Measurements from ENCODE around the gene SELENOV. TPM values are rescaled to one million over a fixed set of nuclear protein-coding genes. Genes with fewer than 3 reads are reported as not detected.

SELENOV gene
- total RNA-seq, 4 donors from 2014 or later = not detected

GRCh38 chr19:39497701-39497995, 17.3 kb upstream of the SELENOV start:
- Histone ChIP-seq H3K27me3 (peaks cover 0 to 17% of the 10 kb centered on the region in 2 donors), H3K27ac (no peak overlapping the region), H3K4me3 (peak overlapping the region in 2 of 4 donors; percentile 7 to 33), H3K36me3 (no peaks in the 10 kb centered on the region), H3K9me3 (no peaks in the 10 kb centered on the region), H3K4me1 (peaks cover 0 to 21% (median 15%) of the 10 kb centered on the region in 4 donors)
- no peak for DNase-seq
- TF ChIP-seq POLR2A (IDR thresholded peaks at IDR 0.05) (no peak), CTCF (IDR thresholded peaks at IDR 0.05) (no peak)

GRCh38 chr19:39497996-39498797, 16.7 kb upstream of the SELENOV start:
- H3K27me3 ChIP-seq = peaks cover 0 to 17% of the 10 kb centered on the region in 2 donors
- H3K4me3 ChIP-seq = peak overlapping the region in 3 of 4 donors; percentile 7 to 33 (median 21)
- TF ChIP-seq CTCF (IDR thresholded peaks at IDR 0.05) = peak in 4 of 6 experiments; percentile 6 to 32 (median 10)
- TF ChIP-seq POLR2A (IDR thresholded peaks at IDR 0.05) = no peak
- peaks cover 0 to 26% (median 15%) of the 10 kb centered on the region in 4 donors for H3K4me1 ChIP-seq
- H3K9me3 ChIP-seq = no peaks in the 10 kb centered on the region
- no peak overlapping the region for H3K27ac ChIP-seq
- DNase-seq = peak; percentile 46 to 66 (median 55)
- H3K36me3 ChIP-seq = no peaks in the 10 kb centered on the region

GRCh38 chr19:39498798-39499642, 15.9 kb upstream of the SELENOV start, which contains the start of gene DLL3:
TSS of gene DLL3 (plus strand) at chr19:39498947. CDS start at chr19:39498975, 28 bp downstream.
- DNase-seq = no peak
- H3K4me3 ChIP-seq = peak within 1 kb of the TSS in 3 of 4 donors; percentile 7 to 33 (median 21)
- peaks cover 0 to 26% (median 15%) of the 10 kb centered on the region in 4 donors for H3K4me1 ChIP-seq
- peaks cover 0 to 17% of the 10 kb centered on the region in 2 donors for H3K27me3 ChIP-seq
- H3K9me3 ChIP-seq = no peaks in the 10 kb centered on the region
- TF ChIP-seq POLR2A (IDR thresholded peaks at IDR 0.05) (no peak), CTCF (IDR thresholded peaks at IDR 0.05) (no peak)
- H3K36me3 ChIP-seq = no peaks in the 10 kb centered on the region
- H3K27ac ChIP-seq = no peak within 1 kb of the TSS

GRCh38 chr19:39499932-39500331, 15.0 kb upstream of the SELENOV start:
- no peak for DNase-seq
- Histone ChIP-seq H3K9me3 (no peaks in the 10 kb centered on the region), H3K36me3 (no peaks in the 10 kb centered on the region), H3K4me3 (no peak overlapping the region), H3K4me1 (peaks cover 0 to 26% (median 15%) of the 10 kb centered on the region in 4 donors), H3K27me3 (peaks cover 0 to 17% of the 10 kb centered on the region in 2 donors), H3K27ac (no peak overlapping the region)
- TF ChIP-seq POLR2A (IDR thresholded peaks at IDR 0.05) (no peak), CTCF (IDR thresholded peaks at IDR 0.05) (no peak)

- TF ChIP-seq POLR2A (IDR thresholded peaks at IDR 0.05) (no peak), CTCF (IDR thresholded peaks at IDR 0.05) (no peak)
- peaks cover 0 to 17% of the 10 kb centered on the region in 2 donors for H3K27me3 ChIP-seq
- no peak for DNase-seq
- H3K36me3 ChIP-seq = no peaks in the 10 kb centered on the region
- H3K4me3 ChIP-seq = no peak overlapping the region
- peaks cover 0 to 26% (median 15%) of the 10 kb centered on the region in 4 donors for H3K4me1 ChIP-seq
- no peak overlapping the region for H3K27ac ChIP-seq
- no peaks in the 10 kb centered on the region for H3K9me3 ChIP-seq
Observed at GRCh38 chr19:39500543-39500942, 14.4 kb upstream of the SELENOV start.

All from Peyer's patch (tissue), 4 donors.